SK-N-SH (cell line): ENCODE measurements around the gene BDKRB2.

Experiments used
- GABPA ChIP-seq: IDR thresholded peaks from 2 replicates; pipeline ENCODE4 v1.4.0; 2012; ENCODE audit warnings: low read depth, mild to moderate bottlenecking
- JUND ChIP-seq: IDR thresholded peaks from 2 replicates; pipeline ENCODE4 v1.4.0; 2012
- RFX5 ChIP-seq: IDR thresholded peaks from 2 replicates; pipeline ENCODE4 v1.6.1; 2012; ENCODE audit warnings: mild to moderate bottlenecking, improper control_type of control experiment, low read length
- TAF1 ChIP-seq: IDR thresholded peaks from 2 replicates; pipeline ENCODE4 v1.6.1; 2012; ENCODE audit warnings: low read depth, mild to moderate bottlenecking, low read length, moderate library complexity, borderline replicate concordance
- TF ChIP-seq, protein P1 (sequence below): fragments of 200-600 bp; sonication (generic); IDR thresholded peaks from 2 replicates; pipeline ENCODE4 v1.6.1; 2017; ENCODE audit warnings: antibody characterized with exemption, mild to moderate bottlenecking, moderate library complexity
- TF ChIP-seq, protein P2 (sequence below): IDR thresholded peaks from 2 replicates; pipeline ENCODE4 v1.4.0; 2012; ENCODE audit warnings: low read depth
- TF ChIP-seq, protein P3 (sequence below): IDR thresholded peaks from 2 replicates; pipeline ENCODE4 v1.6.1; 2012; ENCODE audit warnings: mild to moderate bottlenecking, low read depth, low read length, moderate library complexity
- TF ChIP-seq, protein P4 (sequence below): IDR thresholded peaks from 2 replicates; pipeline ENCODE4 v1.4.0; 2012; ENCODE audit warnings: low read depth, borderline replicate concordance

GRCh38 chr14:96261053-96261452 is 56.4 kb downstream of the BDKRB2 start:
- TF ChIP-seq, protein P1, sequence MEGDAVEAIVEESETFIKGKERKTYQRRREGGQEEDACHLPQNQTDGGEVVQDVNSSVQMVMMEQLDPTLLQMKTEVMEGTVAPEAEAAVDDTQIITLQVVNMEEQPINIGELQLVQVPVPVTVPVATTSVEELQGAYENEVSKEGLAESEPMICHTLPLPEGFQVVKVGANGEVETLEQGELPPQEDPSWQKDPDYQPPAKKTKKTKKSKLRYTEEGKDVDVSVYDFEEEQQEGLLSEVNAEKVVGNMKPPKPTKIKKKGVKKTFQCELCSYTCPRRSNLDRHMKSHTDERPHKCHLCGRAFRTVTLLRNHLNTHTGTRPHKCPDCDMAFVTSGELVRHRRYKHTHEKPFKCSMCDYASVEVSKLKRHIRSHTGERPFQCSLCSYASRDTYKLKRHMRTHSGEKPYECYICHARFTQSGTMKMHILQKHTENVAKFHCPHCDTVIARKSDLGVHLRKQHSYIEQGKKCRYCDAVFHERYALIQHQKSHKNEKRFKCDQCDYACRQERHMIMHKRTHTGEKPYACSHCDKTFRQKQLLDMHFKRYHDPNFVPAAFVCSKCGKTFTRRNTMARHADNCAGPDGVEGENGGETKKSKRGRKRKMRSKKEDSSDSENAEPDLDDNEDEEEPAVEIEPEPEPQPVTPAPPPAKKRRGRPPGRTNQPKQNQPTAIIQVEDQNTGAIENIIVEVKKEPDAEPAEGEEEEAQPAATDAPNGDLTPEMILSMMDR: no peak
- TF ChIP-seq, protein P2, sequence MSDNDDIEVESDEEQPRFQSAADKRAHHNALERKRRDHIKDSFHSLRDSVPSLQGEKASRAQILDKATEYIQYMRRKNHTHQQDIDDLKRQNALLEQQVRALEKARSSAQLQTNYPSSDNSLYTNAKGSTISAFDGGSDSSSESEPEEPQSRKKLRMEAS: no peak
- TF ChIP-seq TAF1 (no peak), RFX5 (no peak), GABPA (no peak), JUND (no peak)
- TF ChIP-seq, protein P3, sequence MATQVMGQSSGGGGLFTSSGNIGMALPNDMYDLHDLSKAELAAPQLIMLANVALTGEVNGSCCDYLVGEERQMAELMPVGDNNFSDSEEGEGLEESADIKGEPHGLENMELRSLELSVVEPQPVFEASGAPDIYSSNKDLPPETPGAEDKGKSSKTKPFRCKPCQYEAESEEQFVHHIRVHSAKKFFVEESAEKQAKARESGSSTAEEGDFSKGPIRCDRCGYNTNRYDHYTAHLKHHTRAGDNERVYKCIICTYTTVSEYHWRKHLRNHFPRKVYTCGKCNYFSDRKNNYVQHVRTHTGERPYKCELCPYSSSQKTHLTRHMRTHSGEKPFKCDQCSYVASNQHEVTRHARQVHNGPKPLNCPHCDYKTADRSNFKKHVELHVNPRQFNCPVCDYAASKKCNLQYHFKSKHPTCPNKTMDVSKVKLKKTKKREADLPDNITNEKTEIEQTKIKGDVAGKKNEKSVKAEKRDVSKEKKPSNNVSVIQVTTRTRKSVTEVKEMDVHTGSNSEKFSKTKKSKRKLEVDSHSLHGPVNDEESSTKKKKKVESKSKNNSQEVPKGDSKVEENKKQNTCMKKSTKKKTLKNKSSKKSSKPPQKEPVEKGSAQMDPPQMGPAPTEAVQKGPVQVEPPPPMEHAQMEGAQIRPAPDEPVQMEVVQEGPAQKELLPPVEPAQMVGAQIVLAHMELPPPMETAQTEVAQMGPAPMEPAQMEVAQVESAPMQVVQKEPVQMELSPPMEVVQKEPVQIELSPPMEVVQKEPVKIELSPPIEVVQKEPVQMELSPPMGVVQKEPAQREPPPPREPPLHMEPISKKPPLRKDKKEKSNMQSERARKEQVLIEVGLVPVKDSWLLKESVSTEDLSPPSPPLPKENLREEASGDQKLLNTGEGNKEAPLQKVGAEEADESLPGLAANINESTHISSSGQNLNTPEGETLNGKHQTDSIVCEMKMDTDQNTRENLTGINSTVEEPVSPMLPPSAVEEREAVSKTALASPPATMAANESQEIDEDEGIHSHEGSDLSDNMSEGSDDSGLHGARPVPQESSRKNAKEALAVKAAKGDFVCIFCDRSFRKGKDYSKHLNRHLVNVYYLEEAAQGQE: no peak
- TF ChIP-seq, protein P4, sequence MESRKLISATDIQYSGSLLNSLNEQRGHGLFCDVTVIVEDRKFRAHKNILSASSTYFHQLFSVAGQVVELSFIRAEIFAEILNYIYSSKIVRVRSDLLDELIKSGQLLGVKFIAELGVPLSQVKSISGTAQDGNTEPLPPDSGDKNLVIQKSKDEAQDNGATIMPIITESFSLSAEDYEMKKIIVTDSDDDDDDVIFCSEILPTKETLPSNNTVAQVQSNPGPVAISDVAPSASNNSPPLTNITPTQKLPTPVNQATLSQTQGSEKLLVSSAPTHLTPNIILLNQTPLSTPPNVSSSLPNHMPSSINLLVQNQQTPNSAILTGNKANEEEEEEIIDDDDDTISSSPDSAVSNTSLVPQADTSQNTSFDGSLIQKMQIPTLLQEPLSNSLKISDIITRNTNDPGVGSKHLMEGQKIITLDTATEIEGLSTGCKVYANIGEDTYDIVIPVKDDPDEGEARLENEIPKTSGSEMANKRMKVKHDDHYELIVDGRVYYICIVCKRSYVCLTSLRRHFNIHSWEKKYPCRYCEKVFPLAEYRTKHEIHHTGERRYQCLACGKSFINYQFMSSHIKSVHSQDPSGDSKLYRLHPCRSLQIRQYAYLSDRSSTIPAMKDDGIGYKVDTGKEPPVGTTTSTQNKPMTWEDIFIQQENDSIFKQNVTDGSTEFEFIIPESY: no peak
